HG03108 (cell line): ENCODE measurements around the gene XRCC3.
"Not testable (repeated sequence)": the region's sequence is repeated elsewhere in the genome, so short reads cannot be mapped to it uniquely, and the experiment has no call there.

Experiments
- ATAC-seq: cut with Tn5 transposase; IDR thresholded peaks from one replicate; pipeline ENCODE4 v1.9.1; 2021; ENCODE audit warnings: moderate library complexity; ENCODE audit not compliant: unreplicated experiment

XRCC3 gene

GRCh38 chr14:103671911-103672310 is 43.3 kb downstream of the XRCC3 start:
- no peak for ATAC-seq

- no peak for ATAC-seq
Observed at GRCh38 chr14:103669370-103669769, 45.9 kb downstream of the XRCC3 start.

DNA sequence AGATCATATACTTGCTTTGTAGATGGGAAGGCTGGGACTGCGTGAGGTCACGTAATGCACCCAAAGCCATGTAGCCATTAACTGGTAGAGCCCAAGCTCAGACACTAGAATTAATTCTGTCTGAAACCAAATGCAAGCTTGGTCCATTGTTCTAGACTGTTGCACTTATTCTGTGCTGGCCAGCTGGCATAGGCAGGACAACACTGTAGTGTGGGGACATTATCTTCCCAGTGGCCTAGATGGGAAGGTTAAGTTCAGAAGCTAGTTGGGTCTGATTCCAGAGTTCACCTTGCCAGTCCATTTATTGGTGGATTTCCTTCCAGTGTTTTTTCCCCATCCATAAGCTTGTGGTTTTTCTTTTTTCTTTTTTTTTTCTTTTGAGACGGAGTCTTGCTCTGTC is 47.1 kb downstream of the XRCC3 start:
- ATAC-seq: no peak

DNA sequence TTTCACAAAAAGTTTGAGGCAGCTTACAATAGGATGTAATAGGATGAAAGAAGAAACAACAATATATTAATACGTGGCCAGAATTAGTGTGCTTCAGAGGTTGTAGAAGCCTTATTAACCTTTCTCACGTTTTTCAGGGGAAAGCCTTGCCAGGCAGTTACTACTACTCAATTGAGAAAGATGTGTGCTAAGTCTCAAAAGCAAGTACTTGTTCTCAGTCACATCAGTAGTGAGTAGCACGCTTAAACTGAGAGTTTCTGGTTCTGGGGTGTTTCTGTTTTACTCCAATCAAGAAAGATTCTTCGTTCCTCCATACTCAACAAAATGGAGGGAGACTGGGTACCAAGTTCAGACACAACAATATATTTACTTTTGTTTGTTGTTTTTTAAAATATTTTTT is 47.6 kb downstream of the XRCC3 start:
- ATAC-seq: no peak

DNA sequence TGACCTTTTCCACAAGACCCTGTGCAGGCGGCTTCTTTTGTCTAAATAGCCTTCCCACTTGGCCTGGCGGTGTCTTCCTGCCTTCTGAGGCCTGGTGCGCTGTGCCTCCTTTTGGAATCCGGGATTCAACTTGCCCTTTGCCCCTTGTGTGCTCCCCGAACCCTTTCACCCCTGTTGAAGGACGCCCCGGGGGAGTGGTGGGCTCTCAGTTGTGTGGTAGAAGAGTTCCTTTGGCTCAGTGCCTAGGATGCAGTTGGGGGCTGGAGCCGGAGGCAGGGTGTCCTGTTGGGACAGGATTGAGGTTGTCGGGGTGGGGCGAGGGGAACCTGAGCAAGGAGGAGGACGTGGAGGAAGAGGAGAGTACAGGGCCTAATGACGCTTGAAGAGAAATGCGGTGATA is 51.7 kb downstream of the XRCC3 start:
- ATAC-seq: no peak

DNA sequence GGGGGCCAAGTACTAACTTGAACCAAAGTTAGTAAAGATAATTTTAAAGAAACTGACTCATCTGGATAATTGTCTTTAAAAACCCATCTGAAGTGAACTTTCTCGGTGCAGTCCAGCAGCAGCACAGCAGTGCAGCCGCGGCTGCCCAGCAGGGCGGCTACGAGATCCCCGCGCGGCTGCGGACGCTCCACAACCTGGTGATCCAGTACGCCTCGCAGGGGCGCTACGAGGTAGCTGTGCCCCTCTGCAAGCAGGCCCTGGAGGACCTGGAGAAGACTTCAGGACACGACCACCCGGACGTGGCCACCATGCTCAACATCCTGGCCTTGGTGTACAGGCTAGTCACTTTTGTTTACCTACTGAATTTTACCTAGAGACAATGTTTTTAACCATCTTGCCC is 52.7 kb downstream of the XRCC3 start:
- no peak for ATAC-seq

DNA sequence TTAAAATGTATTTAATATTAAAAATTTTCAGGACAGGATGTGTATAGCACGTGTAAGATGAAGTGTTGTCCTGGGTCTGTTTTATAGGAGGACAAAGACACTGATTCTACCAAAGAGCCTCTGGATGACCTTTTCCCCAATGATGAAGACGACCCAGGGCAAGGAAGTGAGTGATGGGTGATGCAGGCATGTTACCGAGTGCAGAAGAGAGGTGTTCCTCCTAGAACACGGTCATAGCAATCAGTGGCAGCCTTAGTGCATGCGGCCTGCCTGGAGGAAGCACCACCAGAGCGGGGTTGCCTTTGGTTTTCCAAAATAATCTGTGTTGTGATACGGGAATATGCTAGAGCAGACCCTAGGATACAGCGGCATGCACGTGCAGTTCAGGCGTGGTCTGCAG is 53.2 kb downstream of the XRCC3 start:
- no peak for ATAC-seq

DNA sequence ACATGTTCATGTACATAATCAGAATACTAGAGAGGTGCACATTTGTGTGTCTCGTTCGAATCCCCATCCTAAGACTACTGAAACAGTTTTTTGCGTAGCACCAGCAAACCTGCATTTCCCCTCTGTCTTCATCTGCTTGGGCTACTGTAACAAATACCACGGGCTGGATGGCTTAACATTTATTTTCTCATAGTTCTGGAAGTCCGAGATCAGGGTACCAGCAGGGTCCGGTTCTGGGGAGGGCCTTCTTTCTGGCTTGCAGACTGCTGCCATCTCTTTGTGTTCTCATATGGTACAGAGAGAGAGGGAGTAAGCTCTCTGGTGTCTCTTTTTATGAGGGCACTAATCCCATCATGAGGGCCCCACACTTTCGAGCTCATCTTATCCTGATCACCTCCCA is 55.6 kb downstream of the XRCC3 start:
- ATAC-seq: no peak

DNA sequence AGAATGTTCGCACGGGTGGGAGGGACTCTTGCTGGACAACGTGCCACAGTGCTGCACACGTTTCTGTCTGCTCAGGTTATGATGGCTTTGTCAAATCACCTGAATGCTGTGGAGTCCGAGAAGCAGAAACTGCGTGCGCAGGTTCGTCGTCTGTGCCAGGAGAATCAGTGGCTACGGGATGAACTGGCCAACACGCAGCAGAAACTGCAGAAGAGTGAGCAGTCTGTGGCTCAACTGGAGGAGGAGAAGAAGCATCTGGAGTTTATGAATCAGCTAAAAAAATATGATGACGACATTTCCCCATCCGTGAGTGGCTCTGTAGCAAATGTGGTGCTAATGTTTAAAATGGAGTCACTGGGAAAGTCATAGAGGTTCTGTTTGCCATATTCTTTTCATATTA is 57.8 kb downstream of the XRCC3 start:
- no peak for ATAC-seq

- no peak for ATAC-seq
Observed at GRCh38 chr14:103656756-103657133, 58.5 kb downstream of the XRCC3 start.

DNA sequence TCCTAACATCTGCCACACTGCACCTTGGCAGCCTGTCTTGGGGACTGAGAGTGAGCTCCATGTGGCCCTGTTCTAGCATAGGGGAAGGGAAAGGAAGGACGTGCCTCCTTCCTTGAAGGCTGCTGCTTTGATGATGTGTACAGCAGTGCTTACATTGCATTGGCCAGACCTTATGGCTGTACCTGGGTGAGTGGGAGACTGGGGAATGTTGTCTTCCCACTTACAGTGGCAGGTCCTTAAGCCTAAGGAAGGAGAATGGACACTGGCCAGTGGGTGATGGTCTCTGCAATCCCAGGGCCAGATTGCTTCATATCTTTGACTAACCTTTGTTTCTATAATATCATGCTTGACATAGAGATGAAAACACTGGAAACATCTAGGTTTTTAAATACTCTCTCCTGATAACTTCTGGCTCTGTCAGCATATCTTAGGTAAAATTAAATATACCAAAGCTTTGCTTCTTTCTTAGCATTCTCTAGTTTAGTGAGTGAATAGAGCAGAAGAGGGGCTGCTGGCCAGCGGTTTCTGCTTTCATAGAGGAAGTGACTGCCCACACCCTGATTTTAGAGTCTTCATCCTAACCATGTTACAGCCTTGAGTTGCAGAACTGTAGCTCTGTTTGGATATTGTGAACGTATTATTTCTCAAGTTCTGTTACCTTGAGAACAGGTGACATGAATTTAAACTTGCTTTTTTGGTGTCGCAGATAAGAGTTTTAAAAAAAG is 59.1 kb downstream of the XRCC3 start:
- ATAC-seq: no peak

DNA sequence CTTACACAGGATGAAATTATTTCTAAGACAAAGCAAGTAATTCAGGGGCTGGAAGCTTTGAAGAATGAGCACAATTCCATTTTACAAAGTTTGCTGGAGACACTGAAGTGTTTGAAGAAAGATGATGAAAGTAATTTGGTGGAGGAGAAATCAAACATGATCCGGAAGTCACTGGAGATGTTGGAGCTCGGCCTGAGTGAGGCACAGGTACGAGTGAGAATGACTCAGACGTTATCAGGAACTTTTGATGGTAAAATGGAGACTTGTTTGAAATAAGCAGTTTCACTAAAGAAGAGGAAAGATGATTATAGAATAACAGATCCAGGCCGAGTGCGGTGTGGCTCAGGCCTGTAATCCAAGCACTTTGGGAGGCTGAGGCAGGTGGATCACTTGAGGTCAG is 60.6 kb downstream of the XRCC3 start:
- no peak for ATAC-seq

GRCh38 chr14:103653805-103654204 is 61.4 kb downstream of the XRCC3 start:
- no peak for ATAC-seq

DNA sequence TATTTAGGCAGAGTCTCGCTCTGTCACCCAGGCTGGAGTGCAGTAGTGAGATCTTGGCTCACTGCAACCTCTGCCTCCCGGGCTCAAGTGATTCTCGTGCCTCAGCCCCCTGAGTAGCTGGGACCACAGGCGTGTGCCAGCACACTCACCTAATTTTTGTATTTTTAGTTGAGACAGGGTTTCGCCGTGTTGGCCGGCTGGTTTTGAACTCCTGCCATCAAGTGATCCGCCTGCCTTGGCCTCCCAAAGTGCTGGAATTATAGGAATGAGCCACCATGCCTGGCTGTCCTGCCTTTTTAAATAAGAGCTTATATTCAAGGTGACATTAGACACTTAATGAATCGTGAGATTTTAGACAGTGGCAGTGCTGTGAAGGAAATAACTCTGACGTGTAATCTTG is 61.9 kb downstream of the XRCC3 start:
- ATAC-seq: not testable (repeated sequence)

- ATAC-seq: no peak
Observed at GRCh38 chr14:103652806-103653205, 62.4 kb downstream of the XRCC3 start.

GRCh38 chr14:103651585-103651984 is 63.7 kb downstream of the XRCC3 start:
- no peak for ATAC-seq

DNA sequence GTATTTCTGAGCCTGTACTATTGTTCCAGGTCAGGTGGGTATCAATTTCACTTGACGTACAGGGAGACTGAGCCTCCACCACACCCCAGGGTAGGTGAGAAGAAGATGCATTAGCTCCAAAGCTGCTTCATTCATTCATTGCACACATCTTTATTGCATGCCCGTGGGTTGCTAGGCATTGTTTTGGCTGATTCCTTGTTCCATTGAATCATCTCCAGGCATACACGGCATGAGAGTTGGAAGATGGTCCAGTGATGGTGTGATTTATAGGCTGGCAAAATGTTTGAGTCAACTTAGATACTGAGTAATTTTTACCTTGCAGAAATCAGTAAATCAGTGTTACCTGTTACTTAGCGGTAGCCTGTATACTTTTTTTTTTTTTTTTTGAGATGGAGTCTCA is 65.0 kb downstream of the XRCC3 start:
- no peak for ATAC-seq

- ATAC-seq: no peak
Observed at GRCh38 chr14:103649001-103649400, 66.2 kb downstream of the XRCC3 start.
